Activated CD8-positive, alpha-beta memory T cell treated with anti-CD3 and anti-CD28 coated beads, Interleukin-2, amount 50 U/mL, for 48 hours (primary cell): Measurements from ENCODE around the gene COPS9.

Experiments
- DNase-seq: peaks from one replicate; pipeline ENCODE4 v3.0.0-alpha.2; 2020

COPS9 gene

DNA sequence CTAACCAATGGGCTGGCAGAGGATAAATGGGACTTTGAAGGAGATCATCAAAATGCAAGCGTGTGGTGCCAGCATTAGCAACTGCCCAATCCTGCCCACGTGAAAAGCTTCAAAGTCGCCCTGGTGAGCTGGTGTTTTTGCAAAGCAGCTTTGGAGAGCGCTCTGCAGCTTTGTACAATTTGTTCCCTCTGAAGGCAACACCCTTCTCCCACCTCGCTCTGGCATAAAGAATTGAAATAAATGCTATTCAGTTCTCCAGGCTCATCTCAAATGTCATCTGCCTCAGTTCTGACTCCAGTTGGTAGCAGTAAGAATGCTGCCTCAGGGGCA is 3.5 kb downstream of the COPS9 start:
- DNase-seq, result no peak

DNA sequence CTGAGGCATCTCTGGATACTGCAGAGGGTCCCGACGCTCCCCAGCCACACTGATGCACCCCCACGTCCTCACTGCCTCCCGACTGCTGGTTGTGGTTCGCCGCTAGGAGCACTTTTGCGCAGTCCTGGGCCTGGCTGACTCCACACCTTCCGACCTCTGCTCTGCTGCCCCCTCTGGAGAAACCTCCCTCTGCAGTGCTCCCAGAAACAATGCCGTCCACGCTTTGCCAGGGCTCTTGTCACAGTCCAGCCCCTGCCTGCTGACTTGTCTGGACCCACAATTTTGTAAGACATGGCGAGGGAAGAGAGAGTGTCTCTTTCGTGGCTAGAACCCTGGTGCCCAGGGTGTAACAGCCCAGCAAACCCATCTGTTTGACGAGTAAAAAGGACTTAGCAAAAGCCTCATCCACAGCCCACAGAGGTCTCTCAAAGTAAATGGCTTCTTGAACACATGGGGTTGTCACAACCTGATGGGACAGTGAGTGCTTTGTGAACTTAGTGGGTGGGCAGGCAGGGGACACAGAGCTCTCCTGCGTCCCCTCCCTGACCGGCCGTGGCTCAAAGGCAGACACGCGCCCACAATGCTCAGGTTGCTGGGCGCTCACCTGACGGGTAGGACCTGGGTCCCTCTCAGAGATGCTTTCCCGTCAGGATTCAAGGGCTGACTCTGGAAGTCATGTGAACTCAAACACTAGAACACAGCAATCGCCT is 4.0 kb downstream of the COPS9 start:
- DNase-seq, result peak; percentile 47

GRCh38 chr2:240131296-240131695 is 4.8 kb downstream of the COPS9 start:
- DNase-seq, result peak; percentile 34

DNA sequence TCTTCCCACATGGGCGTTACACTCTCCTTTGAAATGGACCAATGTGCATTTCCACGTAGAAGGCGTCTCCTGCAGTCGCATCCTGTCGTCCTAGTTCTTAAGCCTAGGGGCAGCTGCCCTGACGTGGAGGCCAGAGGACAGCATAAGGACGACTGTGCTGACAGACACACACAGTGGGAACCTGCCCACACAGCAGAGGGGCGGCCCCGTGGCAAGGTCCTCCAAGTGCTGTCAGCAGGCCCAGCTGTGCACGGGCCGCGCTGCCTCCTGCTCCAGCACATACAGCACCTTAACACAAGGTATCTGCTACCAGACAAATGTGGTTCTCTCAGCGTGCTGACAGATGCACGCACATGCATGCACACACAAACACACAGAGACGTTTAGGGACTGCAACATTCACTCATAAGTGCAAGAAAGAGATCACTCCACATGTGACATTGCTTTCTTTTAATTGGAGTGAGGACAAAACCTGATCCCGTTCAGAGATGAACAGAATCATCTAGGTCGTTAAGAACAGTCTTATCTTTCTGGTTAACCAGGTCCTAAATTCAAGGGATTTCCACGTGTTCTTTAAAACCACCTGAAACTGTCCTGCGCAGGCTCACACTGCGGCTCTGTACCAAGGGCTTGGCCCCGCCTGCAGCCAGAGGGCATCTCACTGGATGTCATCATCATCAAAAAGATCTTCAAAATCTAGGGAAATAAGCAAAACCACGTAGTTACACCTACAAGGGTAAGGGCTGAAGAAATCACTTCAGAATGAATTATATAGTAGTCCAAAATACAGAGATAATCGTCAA is 5.5 kb downstream of the COPS9 start:
- DNase-seq, result peak; percentile 25

DNA sequence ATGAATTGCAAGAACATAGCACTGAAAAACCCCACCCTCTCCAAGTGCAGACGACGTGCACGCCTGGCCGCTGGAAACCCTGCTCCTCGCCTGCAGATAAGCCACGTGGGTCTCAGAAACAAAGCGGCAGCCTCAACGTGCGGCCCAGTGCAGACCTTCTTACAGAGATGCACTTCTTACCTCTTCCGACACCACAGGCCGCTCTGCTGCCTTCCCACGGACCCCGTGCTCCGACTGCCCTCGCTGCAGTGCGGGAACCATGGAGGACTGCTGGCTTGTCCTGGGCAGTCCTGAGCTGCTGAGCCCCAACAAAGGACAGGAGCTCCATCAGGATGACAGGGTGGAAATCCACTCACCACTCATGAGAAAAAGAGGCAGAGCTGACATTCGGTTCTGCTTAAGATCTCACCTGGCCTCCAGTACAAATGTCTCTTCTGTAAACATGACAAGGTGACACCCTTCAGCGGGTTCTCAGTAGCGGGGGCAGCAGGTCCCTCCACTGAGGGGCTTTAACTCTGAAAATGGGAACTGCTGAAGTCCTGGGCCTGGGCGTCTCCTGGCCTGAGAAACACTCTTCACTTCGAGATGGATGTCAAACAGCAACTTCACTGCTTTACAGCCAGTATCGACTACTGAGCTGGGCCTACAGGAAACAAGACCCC is 6.2 kb downstream of the COPS9 start:
- DNase-seq, result peak; percentile 36

GRCh38 chr2:240129311-240129710 is 6.8 kb downstream of the COPS9 start:
- DNase-seq, result peak; percentile 38

DNA sequence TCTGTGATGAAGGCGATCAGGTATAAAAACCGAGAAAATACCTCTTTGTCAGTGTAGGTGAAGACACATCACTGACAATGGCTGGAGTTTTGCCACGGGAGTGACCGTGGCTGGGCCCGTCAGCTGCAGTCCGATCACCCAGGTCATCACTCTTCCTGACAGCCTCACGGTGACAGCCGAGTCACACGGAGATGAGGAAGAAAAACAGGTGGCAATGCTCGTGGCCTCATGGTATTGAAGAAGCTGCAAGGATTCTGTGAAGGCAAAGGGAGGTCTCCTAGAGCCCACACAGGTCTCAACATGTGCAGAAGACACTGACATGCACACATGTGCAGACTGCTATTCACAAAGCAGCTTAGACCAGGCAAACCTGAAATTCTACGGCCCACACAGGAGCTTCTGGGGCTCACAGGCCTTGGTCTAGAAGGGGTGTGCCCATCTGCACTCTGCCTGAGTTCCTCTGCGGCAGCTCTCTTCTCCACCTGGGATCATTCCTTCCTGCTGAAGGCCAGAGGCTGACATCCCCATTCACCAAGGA is 7.4 kb downstream of the COPS9 start:
- DNase-seq, result no peak

DNA sequence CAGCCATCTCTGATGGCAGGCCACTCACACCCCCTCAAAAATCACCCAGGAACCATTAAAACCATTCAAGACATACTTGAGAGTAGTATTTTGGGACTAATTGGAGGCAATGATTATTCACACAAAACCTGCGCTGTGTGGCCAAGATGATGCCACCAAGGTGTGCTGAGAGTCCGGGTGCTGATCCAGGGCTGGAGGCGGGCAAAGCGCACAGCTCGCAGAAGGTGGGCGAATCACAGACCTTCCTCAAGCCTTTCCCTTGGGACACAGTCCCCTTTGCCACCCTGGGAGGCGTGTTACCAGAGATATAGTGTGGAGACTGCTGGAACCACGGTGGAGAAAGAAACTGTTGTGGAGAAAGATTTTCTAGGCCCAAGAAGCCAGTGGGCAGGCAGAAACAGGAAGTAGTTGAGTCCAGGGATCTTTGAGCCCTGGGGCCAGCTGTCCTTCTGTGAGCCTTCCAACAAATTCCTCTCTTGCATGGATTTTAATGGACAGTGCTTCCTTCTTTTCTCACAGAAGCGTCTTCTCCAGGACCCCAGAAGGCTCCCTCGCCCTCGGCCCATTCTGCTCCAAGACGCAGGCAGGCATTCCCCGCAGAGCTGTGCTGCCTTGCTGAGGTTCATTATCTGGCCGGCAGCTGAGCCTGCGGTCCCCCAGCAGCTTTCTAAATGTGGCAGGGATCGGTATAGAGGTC is 8.0 kb downstream of the COPS9 start:
- DNase-seq, result peak; percentile 36

DNA sequence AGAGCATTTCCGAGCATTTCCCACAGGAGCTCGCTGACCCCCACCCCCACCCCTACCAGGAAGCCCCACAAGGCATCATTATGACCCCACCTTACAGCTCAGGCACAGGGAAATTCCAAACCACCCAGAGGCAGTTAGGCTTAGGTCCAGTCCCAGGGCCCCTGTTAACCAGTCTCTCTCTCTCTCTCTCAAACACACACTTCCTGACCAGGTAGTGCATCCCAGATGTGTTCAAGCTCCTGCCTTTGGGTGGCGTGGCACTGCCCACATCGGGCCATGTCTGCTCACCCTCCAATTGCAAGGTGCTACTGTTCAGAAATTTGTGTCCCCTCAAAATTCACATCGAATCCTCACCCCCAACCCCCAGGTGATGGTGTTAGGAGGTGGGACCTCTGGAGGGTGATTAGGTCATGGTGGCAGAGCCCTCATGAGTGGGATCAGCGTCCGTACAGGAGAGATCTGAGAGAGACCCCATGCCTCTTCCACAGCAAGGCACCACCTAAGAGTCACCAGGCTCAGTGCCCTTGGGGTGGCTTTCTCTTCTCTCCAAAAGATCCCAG is 8.8 kb downstream of the COPS9 start:
- peak; percentile 34 for DNase-seq

DNA sequence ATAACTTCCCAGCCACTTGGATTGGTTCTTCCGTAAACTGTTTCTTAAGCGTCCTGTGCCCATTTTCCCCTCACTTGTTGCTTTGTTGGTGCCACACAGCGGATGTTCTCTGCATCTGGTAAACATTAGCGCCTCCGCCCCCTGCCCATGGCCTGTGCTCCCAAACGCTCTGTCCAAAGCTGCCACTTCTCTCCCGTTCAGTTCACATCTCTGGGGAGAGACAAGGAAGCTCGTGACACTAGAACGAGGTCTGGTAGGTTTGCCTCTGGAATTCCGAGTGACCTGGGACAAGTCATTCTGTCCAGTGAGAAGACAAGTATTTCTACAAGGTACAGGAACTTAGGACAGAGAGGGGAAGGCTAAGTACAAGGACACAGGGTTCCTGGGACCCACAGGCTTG is 9.4 kb downstream of the COPS9 start:
- DNase-seq, result no peak

DNA sequence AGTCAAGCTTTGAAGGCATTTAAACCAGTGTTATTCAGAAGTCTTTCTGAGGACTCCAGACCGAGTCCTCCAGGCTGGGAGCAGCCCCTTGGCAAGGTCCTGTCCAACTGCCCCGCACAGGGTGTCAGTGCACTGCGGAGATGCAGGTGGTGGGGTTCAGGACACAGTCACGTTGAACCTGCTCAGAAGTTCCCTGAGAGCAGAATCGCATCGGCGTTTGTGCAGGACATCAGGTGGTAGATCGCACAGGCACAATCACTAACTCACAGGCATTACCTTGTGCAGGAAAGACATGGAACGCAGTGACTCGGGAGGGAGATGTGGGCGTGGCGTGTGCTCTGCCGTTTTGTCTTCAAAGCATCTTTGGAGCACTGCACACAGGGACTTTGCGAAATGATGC is 10.4 kb downstream of the COPS9 start:
- peak; percentile 34 for DNase-seq

DNA sequence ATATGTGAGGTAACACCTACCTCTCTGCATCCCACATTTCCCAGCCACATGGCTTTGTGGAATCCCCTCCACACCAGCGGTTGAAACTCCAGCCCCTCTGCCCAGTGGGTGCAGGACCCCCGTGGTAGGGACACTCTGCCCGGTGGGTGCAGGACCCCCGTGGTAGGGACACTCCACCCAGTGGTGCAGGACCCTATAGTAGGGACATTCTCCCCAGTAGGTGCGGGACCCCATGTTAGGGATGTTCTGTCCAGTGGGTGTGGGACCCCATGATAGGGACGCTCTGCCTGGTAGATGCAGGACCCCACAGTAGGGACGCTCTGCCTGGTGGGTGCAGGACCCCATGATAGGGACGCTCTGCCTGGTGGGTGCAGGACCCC is 11.5 kb downstream of the COPS9 start:
- no peak for DNase-seq

DNA sequence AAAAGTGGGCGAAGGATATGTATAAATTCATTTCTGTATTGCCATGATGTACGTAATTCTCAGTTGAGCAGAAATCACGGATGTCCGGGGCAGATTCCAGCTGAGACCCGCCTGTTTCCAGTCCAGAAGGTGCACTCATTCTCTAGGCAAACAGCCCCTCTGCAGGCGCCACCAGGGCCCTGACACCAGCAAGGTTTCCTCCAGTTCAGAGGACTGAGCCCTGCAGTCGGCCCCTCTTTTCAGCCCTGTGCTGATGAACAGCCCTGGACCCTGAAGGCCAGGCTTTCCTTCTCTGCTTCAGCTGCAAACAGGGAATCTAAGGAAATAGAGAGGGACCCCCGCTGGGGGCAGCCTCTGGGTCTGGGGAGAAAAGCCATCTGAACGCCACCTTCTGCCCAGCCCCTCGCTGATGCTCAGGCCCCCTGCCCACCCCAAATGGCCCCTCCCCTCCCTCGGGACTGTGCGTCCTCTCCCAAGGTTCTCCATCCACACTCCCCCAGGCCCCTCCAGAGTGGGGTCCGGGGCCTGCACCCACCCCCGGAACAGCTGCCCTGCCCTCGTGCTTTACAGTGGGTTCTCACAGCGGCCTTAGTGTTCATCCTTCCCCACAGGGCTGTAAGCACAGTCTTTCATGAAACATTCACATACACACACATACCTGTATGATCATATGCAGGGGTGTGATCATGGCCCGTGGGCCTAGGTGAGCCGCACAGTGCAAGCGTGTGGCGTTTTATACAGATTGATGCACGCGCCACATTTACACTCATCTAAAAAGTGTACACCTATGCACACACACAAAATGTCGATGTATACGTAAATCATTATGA is 12.1 kb downstream of the COPS9 start:
- DNase-seq, result peak; percentile 26

- DNase-seq, result no peak
Measured at GRCh38 chr2:240121675-240122074, 14.4 kb downstream of the COPS9 start.

DNA sequence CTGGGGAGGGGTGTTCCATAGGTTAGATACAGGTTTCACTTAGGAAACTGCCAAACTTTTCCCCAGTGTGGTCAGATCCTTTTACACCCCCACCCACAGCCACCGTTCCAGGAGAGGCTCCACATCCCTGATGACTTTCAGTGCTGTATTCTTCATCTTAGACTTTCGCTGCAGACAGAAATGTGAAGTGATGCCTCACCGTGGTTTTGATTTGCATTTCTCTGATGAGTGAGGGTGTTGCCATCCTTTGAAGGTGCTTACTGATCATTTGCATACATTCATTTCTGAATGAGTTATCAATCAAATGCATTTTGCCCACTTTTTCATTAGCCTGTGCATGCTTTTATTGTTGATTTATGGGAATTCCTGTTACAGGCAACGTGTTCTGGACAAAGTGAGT is 14.9 kb downstream of the COPS9 start:
- DNase-seq, result no peak

GRCh38 chr2:240114233-240114632 is 21.9 kb downstream of the COPS9 start:
- DNase-seq, result no peak

DNA sequence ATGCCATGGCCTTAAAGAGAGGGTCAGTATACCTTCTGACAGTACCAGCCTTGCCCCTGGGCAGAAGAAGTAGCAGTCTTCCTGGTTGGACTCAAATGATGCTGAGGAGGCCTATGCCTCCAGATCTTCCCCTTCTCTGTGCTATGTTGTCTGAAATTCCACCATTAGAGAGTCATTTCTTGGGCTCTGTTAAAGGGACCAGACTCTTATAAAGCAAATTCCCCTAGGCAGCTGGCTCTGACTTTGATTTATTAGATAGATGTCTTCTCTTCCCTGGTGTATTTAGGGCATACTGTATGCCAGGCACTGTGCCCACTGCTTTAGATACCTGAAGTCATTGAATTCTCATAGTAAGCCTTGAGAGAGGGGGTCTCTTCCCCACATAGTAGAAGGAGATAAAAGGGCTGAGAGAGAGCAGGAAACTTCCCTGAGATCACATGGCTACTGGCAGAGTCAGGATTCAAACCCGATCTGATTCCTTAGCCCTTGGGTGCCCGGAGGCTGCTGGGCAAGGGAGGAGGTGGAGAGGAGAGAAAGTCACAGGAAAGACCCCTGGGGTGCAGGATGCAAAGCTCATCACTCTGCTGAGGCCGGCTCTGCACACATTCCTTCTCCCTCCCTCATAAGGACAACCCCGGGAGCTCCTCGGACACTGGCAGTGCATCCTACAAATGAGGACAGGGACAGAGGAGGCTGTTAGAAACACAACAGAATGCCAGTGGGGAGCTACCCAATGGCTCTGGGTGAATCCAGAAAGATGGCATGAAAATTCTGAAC is 23.0 kb downstream of the COPS9 start:
- DNase-seq, result no peak

DNA sequence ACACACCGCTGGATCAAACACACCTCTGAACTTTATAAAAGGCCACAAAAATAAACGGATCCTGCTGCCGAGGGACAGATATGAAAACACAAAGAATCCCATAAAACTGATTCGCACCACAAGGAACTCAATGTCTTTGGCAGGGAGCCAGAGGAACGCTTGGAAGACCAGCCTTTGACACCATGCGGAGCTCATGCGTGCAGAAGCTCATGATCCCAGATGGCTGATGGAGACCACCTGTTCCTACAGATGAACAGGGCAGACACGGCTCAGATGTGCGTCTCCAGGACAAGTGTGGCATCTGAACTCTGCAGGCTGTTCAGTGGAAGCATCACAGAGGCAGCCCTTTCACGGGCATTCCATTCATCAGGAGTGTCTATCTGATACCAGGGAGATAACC is 24.9 kb downstream of the COPS9 start:
- no peak for DNase-seq

DNA sequence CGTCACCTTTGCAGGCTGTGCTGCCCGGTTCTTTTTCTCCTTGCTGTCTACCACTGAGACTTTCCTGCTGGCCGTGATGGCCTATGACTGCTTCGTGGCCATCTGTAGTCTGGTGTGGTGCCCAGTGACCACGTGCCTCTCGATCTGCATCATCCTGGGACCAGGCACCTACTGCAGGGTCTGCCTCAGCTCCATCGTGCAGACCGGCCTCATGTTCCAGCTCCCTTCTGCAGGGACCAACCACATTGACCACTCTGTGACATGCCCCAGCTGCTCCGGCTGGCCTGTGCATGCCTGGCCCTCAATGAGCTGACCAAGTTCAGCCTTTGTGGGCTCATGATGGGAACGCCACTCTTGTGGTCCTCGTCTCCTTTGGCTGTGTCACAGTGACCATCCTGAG is 26.7 kb downstream of the COPS9 start:
- DNase-seq, result no peak

DNA sequence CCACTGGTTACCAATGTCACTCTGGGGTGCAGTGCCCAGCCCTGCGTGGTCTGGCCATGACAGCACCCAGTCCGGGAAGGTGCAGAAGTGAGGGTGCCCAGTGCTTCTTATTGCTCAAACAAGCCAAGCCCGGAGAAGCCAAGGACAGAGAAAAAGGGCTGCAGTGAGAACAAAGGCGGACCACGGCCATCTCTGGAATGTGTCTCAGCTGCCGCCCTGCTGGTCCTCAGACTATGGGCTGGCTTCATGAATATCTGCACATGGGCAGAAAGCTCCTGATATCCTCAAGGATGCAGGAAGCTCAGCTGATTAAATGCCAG is 28.7 kb downstream of the COPS9 start:
- DNase-seq, result no peak

- no peak for DNase-seq
Measured at GRCh38 chr2:240106765-240107476, 29.2 kb downstream of the COPS9 start.
